ENCODE measurements around the gene C2CD4C.
"Not testable (repeated sequence)": the region's sequence is repeated elsewhere in the genome, so short reads cannot be mapped to it uniquely, and the experiment has no call there.

Gene C2CD4C

GRCh38 chr19:393560-393959 is 15.4 kb downstream of the C2CD4C start:
- H3K79me2 ChIP-seq (ENCODE audit: control insufficient read depth, insufficient read depth, low read length, unreplicated experiment); H3K4me1 ChIP-seq (ENCODE audit: control insufficient read depth, insufficient read depth, low read length, unreplicated experiment); H3K27me3 ChIP-seq (ENCODE audit: insufficient read depth, low read length); H3K4me3 ChIP-seq (ENCODE audit: low read depth, low read length); H3K36me3 ChIP-seq (ENCODE audit: insufficient read depth, low read length); H2AFZ ChIP-seq (ENCODE audit: low read length, unreplicated experiment); H3K27ac ChIP-seq (ENCODE audit: low read depth, low read length): not testable (repeated sequence)

GRCh38 chr19:392375-392970 is 16.5 kb downstream of the C2CD4C start:
- Histone ChIP-seq H3K36me3 (ENCODE audit: insufficient read depth, low read length) (no peaks in the 10 kb centered on the region), H3K4me1 (ENCODE audit: control insufficient read depth, insufficient read depth, low read length, unreplicated experiment) (no peaks in the 10 kb centered on the region), H2AFZ (ENCODE audit: low read length, unreplicated experiment) (no peak overlapping the region), H3K4me3 (ENCODE audit: low read depth, low read length) (no peak overlapping the region), H3K79me2 (ENCODE audit: control insufficient read depth, insufficient read depth, low read length, unreplicated experiment) (no peaks in the 10 kb centered on the region), H3K27me3 (ENCODE audit: insufficient read depth, low read length) (no peaks in the 10 kb centered on the region), H3K27ac (ENCODE audit: low read depth, low read length) (no peak overlapping the region)

GRCh38 chr19:391726-392374 is 17.1 kb downstream of the C2CD4C start:
- H3K36me3 ChIP-seq (ENCODE audit: insufficient read depth, low read length): no peaks in the 10 kb centered on the region
- no peak overlapping the region for H3K27ac ChIP-seq (ENCODE audit: low read depth, low read length)
- H3K4me3 ChIP-seq (ENCODE audit: low read depth, low read length): no peak overlapping the region
- H3K4me1 ChIP-seq (ENCODE audit: control insufficient read depth, insufficient read depth, low read length, unreplicated experiment): no peaks in the 10 kb centered on the region
- no peaks in the 10 kb centered on the region for H3K27me3 ChIP-seq (ENCODE audit: insufficient read depth, low read length)
- no peaks in the 10 kb centered on the region for H3K79me2 ChIP-seq (ENCODE audit: control insufficient read depth, insufficient read depth, low read length, unreplicated experiment)
- H2AFZ ChIP-seq (ENCODE audit: low read length, unreplicated experiment): no peak overlapping the region

GRCh38 chr19:391207-391557 is 17.8 kb downstream of the C2CD4C start:
- Histone ChIP-seq H3K27ac (ENCODE audit: low read depth, low read length) (no peak overlapping the region), H3K4me3 (ENCODE audit: low read depth, low read length) (no peak overlapping the region), H3K4me1 (ENCODE audit: control insufficient read depth, insufficient read depth, low read length, unreplicated experiment) (no peaks in the 10 kb centered on the region), H2AFZ (ENCODE audit: low read length, unreplicated experiment) (no peak overlapping the region), H3K36me3 (ENCODE audit: insufficient read depth, low read length) (no peaks in the 10 kb centered on the region), H3K79me2 (ENCODE audit: control insufficient read depth, insufficient read depth, low read length, unreplicated experiment) (no peaks in the 10 kb centered on the region), H3K27me3 (ENCODE audit: insufficient read depth, low read length) (no peaks in the 10 kb centered on the region)

- no peak overlapping the region for H3K27ac ChIP-seq (ENCODE audit: low read depth, low read length)
- H2AFZ ChIP-seq (ENCODE audit: low read length, unreplicated experiment): no peak overlapping the region
- H3K4me1 ChIP-seq (ENCODE audit: control insufficient read depth, insufficient read depth, low read length, unreplicated experiment): no peaks in the 10 kb centered on the region
- no peak overlapping the region for H3K4me3 ChIP-seq (ENCODE audit: low read depth, low read length)
- no peaks in the 10 kb centered on the region for H3K27me3 ChIP-seq (ENCODE audit: insufficient read depth, low read length)
- no peaks in the 10 kb centered on the region for H3K36me3 ChIP-seq (ENCODE audit: insufficient read depth, low read length)
- no peaks in the 10 kb centered on the region for H3K79me2 ChIP-seq (ENCODE audit: control insufficient read depth, insufficient read depth, low read length, unreplicated experiment)
These were observed 18.4 kb downstream of the C2CD4C start for GRCh38 chr19:390386-391206.

GRCh38 chr19:389935-390289 is 19.0 kb downstream of the C2CD4C start:
- Histone ChIP-seq H3K4me1 (ENCODE audit: control insufficient read depth, insufficient read depth, low read length, unreplicated experiment) (no peaks in the 10 kb centered on the region), H3K36me3 (ENCODE audit: insufficient read depth, low read length) (no peaks in the 10 kb centered on the region), H3K4me3 (ENCODE audit: low read depth, low read length) (no peak overlapping the region), H2AFZ (ENCODE audit: low read length, unreplicated experiment) (no peak overlapping the region), H3K79me2 (ENCODE audit: control insufficient read depth, insufficient read depth, low read length, unreplicated experiment) (no peaks in the 10 kb centered on the region), H3K27ac (ENCODE audit: low read depth, low read length) (no peak overlapping the region), H3K27me3 (ENCODE audit: insufficient read depth, low read length) (no peaks in the 10 kb centered on the region)

GRCh38 chr19:389255-389934 is 19.6 kb downstream of the C2CD4C start:
- H2AFZ ChIP-seq (ENCODE audit: low read length, unreplicated experiment): no peak overlapping the region
- H3K27ac ChIP-seq (ENCODE audit: low read depth, low read length): no peak overlapping the region

GRCh38 chr19:388691-389090 is 20.3 kb downstream of the C2CD4C start:
- Histone ChIP-seq H3K4me3 (ENCODE audit: low read depth, low read length) (no peak overlapping the region), H3K79me2 (ENCODE audit: control insufficient read depth, insufficient read depth, low read length, unreplicated experiment) (no peaks in the 10 kb centered on the region), H3K4me1 (ENCODE audit: control insufficient read depth, insufficient read depth, low read length, unreplicated experiment) (no peaks in the 10 kb centered on the region), H2AFZ (ENCODE audit: low read length, unreplicated experiment) (no peak overlapping the region), H3K27ac (ENCODE audit: low read depth, low read length) (no peak overlapping the region), H3K27me3 (ENCODE audit: insufficient read depth, low read length) (no peaks in the 10 kb centered on the region), H3K36me3 (ENCODE audit: insufficient read depth, low read length) (no peaks in the 10 kb centered on the region)

More at GRCh38 chr19:389255-389934, 19.6 kb downstream of the C2CD4C start:
- Histone ChIP-seq H3K36me3 (ENCODE audit: insufficient read depth, low read length) (no peaks in the 10 kb centered on the region), H3K27me3 (ENCODE audit: insufficient read depth, low read length) (no peaks in the 10 kb centered on the region), H3K79me2 (ENCODE audit: control insufficient read depth, insufficient read depth, low read length, unreplicated experiment) (no peaks in the 10 kb centered on the region), H3K4me1 (ENCODE audit: control insufficient read depth, insufficient read depth, low read length, unreplicated experiment) (no peaks in the 10 kb centered on the region), H3K4me3 (ENCODE audit: low read depth, low read length) (no peak overlapping the region)

- no peaks in the 10 kb centered on the region for H3K4me1 ChIP-seq (ENCODE audit: control insufficient read depth, insufficient read depth, low read length, unreplicated experiment)
- H3K27me3 ChIP-seq (ENCODE audit: insufficient read depth, low read length): peaks cover 4% of the 10 kb centered on the region; the same call in 1 of the 2 replicates
- no peaks in the 10 kb centered on the region for H3K36me3 ChIP-seq (ENCODE audit: insufficient read depth, low read length)
- H2AFZ ChIP-seq (ENCODE audit: low read length, unreplicated experiment): no peak overlapping the region
- H3K27ac ChIP-seq (ENCODE audit: low read depth, low read length): no peak overlapping the region
- no peaks in the 10 kb centered on the region for H3K79me2 ChIP-seq (ENCODE audit: control insufficient read depth, insufficient read depth, low read length, unreplicated experiment)
- no peak overlapping the region for H3K4me3 ChIP-seq (ENCODE audit: low read depth, low read length)
These were observed 21.2 kb downstream of the C2CD4C start for GRCh38 chr19:387777-388176.

GRCh38 chr19:386632-387301 is 22.2 kb downstream of the C2CD4C start:
- not testable (repeated sequence) for H3K36me3 ChIP-seq (ENCODE audit: insufficient read depth, low read length); H3K4me1 ChIP-seq (ENCODE audit: control insufficient read depth, insufficient read depth, low read length, unreplicated experiment); H2AFZ ChIP-seq (ENCODE audit: low read length, unreplicated experiment); H3K79me2 ChIP-seq (ENCODE audit: control insufficient read depth, insufficient read depth, low read length, unreplicated experiment); H3K27ac ChIP-seq (ENCODE audit: low read depth, low read length); H3K27me3 ChIP-seq (ENCODE audit: insufficient read depth, low read length); H3K4me3 ChIP-seq (ENCODE audit: low read depth, low read length)
